22Rv1 (cell line): Measurements from ENCODE around the gene TCP11.

Experiments
- H3K27ac ChIP-seq: fragments of 450-650 bp; 2 replicates; pipeline ENCODE4 v1.5.1; 2017
- CTCF ChIP-seq: fragments of 450-650 bp; IDR thresholded peaks from 2 replicates; pipeline ENCODE4 v1.5.1; 2017; ENCODE audit warnings: mild to moderate bottlenecking
- ZFX ChIP-seq: fragments of 450-650 bp; IDR thresholded peaks from 2 replicates; pipeline ENCODE4 v1.6.1; 2017; ENCODE audit warnings: antibody characterized with exemption, borderline replicate concordance

Gene TCP11

GRCh38 chr6:35091346-35092083 is 49.6 kb downstream of the TCP11 start:
- TF ChIP-seq ZFX = no peak
- no peak for TF ChIP-seq CTCF
- H3K27ac ChIP-seq = no peak overlapping the region

- no peak for TF ChIP-seq ZFX
- no peak for TF ChIP-seq CTCF
- H3K27ac ChIP-seq = no peak overlapping the region
These were observed 50.4 kb downstream of the TCP11 start for GRCh38 chr6:35090734-35091133.

- TF ChIP-seq ZFX (no peak), CTCF (no peak)
- no peak overlapping the region for H3K27ac ChIP-seq
These were observed 51.1 kb downstream of the TCP11 start for GRCh38 chr6:35089935-35090505.

- TF ChIP-seq ZFX (no peak), CTCF (no peak)
- no peak overlapping the region for H3K27ac ChIP-seq
These were observed 51.8 kb downstream of the TCP11 start for GRCh38 chr6:35089216-35089934.

- no peak overlapping the region for H3K27ac ChIP-seq
- no peak for TF ChIP-seq CTCF
- TF ChIP-seq ZFX = no peak
These were observed 52.6 kb downstream of the TCP11 start for GRCh38 chr6:35088281-35089215.

GRCh38 chr6:35087361-35088280 is 53.5 kb downstream of the TCP11 start:
- TF ChIP-seq CTCF (no peak), ZFX (no peak)
- H3K27ac ChIP-seq = no peak overlapping the region
